ENCODE data around the gene SCLT1.

DNA sequence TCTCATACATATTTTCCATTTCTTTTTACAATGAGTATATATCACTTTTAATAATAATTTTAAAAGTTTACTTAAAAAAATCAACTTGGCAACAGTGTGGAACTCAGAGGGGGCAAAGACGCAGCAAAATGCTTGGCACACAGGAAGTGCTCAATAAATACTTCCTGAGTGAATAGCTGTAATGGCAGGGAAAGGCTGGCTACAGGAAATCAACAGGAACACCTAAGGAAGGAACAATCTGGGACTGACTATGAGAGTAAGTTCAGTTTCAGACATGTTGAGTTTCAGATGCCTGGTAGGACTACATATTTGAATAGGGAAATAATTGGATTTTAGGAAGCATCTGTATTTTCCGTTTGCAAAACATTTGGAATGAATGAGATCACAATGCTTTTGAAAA lies 137.6 kb downstream of the SCLT1 start:
- TF ChIP-seq, protein P1, sequence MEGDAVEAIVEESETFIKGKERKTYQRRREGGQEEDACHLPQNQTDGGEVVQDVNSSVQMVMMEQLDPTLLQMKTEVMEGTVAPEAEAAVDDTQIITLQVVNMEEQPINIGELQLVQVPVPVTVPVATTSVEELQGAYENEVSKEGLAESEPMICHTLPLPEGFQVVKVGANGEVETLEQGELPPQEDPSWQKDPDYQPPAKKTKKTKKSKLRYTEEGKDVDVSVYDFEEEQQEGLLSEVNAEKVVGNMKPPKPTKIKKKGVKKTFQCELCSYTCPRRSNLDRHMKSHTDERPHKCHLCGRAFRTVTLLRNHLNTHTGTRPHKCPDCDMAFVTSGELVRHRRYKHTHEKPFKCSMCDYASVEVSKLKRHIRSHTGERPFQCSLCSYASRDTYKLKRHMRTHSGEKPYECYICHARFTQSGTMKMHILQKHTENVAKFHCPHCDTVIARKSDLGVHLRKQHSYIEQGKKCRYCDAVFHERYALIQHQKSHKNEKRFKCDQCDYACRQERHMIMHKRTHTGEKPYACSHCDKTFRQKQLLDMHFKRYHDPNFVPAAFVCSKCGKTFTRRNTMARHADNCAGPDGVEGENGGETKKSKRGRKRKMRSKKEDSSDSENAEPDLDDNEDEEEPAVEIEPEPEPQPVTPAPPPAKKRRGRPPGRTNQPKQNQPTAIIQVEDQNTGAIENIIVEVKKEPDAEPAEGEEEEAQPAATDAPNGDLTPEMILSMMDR (IDR thresholded peaks at IDR 0.05): no peak
- no peak for TF ChIP-seq POLR2A (IDR thresholded peaks at IDR 0.05)
- TF ChIP-seq POLR2AphosphoS5 (IDR thresholded peaks at IDR 0.05): no peak

Data from breast epithelium (tissue), 3 donors.